D341Med (cell line): ENCODE results near the gene TMEM200B.
"Not testable (repeated sequence)": the region's sequence is repeated elsewhere in the genome, so short reads cannot be mapped to it uniquely, and the experiment has no call there.

Experiments used
- DNase-seq: peaks from one replicate; pipeline ENCODE4 v3.0.0; 2012; ENCODE audit warnings: low spot score

Gene TMEM200B

GRCh38 chr1:29108041-29108440 lies 15.7 kb downstream of the TMEM200B start:
- not testable (repeated sequence) for DNase-seq

DNA sequence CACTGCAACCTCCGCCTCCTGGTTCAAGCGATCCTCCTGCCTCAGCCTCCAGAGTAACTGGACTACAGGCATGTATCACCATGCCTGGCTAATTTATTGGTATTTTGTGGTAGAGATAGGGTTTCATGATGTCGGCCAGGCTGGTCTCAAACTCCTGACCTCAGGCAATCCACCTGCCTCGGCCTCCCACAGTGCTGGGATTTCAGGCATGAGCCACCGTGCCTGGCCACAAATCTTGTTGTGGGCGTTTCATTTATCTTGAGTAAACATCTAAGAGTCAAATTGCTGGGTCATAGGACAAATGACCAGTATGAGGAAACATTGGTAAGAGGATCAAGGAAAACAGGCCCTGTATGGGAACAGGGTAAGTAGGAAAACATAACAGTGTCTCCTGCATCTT lies 17.9 kb downstream of the TMEM200B start:
- no peak for DNase-seq

DNA sequence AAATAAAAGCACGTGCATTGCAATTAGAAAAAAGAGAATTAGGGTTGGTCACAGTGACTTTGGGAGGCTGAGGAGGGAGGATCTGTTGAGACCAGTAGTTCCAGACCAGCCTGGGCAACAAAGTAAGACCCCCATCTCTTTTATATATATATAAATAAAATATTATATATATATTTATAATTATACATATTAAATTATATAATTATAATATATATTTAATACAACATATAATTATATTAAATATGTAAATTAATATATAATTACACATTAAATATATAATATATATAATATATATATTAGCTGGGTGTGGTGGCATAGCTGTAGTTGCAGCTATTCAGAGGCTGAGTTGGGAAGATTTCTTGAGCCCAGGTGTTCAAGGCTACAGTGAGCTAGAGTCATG lies 23.2 kb downstream of the TMEM200B start:
- no peak for DNase-seq

DNA sequence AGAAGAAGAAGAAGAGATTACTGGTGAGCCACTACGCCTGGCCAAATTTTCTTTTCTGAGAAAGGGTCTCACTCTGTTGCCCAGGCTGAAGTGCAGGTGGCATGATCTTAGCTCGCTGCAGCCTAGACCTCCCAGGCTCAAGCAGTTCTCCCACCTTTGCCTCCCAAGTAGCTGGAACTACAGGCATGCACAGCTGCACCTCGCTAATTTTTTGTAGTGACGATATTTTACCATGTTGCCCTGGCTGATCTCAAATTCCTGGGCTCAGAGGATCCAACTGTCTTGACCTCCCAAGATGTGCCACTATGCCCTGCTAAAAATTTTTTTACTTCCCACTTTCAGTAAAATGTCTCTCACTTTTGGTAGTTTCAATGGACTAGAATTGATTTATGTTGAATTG lies 24.4 kb downstream of the TMEM200B start:
- DNase-seq = no peak

DNA sequence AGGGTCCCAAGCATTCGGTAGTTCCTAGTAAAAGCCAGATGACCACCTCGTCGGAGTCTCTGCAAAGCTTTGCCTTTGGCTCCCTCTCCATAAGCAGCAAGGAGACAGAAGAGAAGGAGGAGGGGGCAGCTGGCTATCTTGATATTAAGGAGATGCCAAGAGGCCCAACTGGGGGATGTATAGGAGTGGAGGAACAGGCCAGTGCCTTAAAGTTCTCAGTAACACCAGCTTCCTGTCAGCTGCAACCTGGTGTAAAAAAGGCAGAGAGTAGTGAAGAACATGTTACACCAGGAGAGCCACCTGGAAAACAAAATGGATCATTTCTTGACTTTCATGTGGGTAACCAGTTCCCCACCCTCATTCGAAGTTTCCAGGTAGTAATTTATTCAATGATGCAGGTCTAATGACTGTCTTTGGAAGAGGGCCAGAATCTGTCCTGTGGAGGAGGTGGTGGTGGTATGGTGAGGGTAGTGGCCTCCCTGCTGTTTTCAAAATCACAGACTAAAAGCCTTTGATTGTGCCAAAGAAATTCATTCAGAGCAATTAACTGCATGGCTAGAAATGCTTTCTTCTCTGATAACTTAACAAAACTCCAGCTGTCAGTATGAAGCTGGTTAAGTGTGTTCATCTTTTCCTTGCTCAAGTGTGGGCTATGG lies 27.3 kb downstream of the TMEM200B start:
- DNase-seq = no peak

GRCh38 chr1:29094954-29095353 lies 28.7 kb downstream of the TMEM200B start:
- no peak for DNase-seq

- DNase-seq = no peak
Observed at GRCh38 chr1:29094433-29094832, 29.3 kb downstream of the TMEM200B start.

DNA sequence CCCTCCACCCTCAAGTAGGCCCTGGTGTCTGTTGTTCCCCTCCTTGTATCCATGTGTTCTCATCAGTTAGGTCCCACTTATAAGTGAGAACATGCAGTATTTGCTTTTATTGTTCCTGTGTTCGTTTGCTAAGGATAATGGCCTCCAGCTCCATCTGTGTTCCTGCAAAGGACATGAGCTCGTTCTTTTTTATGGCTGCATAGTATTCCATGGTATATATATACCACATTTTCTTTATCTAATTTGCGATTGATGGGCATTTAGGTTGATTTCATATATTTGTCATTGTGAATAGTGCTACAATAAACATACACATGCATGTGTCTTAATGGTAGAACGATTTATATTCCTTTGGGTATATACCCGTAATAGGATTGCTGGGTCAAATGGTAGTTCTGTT lies 31.0 kb downstream of the TMEM200B start:
- not testable (repeated sequence) for DNase-seq

GRCh38 chr1:29090937-29091618 lies 32.6 kb downstream of the TMEM200B start:
- no peak for DNase-seq

- no peak for DNase-seq
Observed at GRCh38 chr1:29084196-29084521, 39.5 kb downstream of the TMEM200B start.

- peak; percentile 20 for DNase-seq
Observed at GRCh38 chr1:29083317-29084195, 40.1 kb downstream of the TMEM200B start.

GRCh38 chr1:29082519-29082918 lies 41.2 kb downstream of the TMEM200B start:
- DNase-seq = no peak

DNA sequence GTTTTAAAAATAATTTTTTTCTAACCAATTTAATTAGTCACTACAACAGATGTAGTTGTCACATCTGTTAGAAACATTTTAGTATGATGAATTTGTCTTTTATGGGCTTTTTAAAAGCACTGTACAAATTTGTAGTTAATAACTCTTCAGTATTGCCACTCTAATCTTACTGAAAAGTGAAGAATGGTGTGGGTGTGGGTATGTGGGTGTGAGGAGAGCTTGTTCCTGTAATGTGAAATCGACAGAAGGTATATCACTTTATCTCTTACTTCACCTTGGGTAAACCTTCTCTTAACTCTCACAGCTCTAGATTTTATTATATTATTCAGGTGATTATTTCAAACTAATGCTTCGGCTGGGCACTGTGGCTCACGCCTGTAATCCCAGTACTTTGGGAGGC lies 42.5 kb downstream of the TMEM200B start:
- DNase-seq = no peak

GRCh38 chr1:29079916-29080629 lies 43.6 kb downstream of the TMEM200B start:
- not testable (repeated sequence) for DNase-seq

DNA sequence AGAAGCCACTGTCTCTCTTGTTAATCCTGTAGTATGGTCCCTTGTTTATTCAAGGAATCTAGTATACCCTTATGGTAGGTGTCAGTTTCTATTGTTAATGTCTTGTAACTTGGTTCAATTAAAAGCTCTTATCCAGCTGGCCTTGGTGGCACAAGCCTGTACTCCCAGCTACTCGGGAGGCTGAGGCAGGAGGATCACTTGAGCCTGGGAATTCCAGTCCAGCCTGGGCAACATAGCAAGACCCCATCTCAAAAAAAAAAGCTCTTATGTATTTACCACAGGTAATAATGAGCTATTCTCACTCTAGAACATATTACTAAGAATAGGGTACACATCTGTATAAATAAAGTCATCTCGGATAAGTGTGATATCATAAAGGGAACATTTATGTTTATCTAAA lies 46.5 kb downstream of the TMEM200B start:
- DNase-seq = no peak
